ENCODE results near the gene LOXL4. TPM values are rescaled to one million over a fixed set of nuclear protein-coding genes. Genes with fewer than 3 reads are reported as not detected.

LOXL4 gene
- total RNA-seq, 1 donor from 2014 or later, result 0.92 TPM

DNA sequence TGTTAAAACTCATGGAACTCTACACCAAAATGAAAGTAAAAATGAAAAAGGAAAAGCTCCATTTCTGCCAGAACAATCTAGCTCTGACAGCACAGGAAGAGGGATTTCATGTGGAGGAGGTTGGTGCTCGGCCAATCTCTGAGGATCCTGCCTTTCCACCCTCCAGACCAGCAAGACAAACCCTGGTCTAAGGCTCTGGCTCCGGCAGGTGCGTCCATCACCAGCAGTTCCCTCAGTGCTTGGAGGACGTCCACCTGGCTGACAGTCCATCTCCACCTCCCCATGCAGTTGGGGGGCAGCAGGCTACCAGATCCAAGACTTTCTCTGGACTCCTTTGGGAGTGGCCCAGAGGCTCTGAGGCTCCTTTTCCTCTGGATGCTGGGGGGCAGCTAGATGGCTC is 25.0 kb upstream of the LOXL4 start:
- H3K27me3 Mint-ChIP-seq (ENCODE audit: insufficient read depth, low read depth), result peaks cover 5% of the 10 kb centered on the region
- H3K36me3 Mint-ChIP-seq, result no peaks in the 10 kb centered on the region

DNA sequence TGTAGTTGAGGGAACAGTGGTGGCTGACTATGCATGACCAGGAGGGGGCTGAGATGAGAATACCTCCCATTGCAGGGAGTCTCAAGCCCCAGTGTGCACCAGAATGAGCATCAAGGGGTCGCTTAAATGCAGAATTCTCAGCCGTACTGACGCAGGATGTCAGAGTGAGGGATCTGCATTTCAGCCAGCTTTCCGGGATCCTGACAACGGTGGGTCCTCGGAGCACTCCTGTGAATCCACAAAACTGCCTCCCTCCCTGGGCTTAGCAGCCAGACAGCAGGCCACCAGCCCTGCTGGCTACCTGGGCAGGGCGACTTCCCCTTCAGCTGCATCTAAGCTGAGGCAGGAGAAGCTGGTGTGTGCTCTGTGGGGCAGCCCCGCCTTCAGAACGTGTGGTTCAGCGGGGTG is 21.8 kb upstream of the LOXL4 start:
- no peak overlapping the region for H3K27ac ChIP-seq
- H3K27me3 ChIP-seq, result no peaks in the 10 kb centered on the region
- H3K4me1 ChIP-seq, result no peaks in the 10 kb centered on the region
- no peak overlapping the region for H3K4me3 ChIP-seq
- Mint-ChIP-seq H3K9me3 (no peaks in the 10 kb centered on the region), H3K27me3 (ENCODE audit: insufficient read depth, low read depth) (peaks cover 2% of the 10 kb centered on the region), H3K4me1 (no peaks in the 10 kb centered on the region), H3K36me3 (no peaks in the 10 kb centered on the region), H3K27ac (no peak overlapping the region), H3K4me3 (no peak overlapping the region)
- no peaks in the 10 kb centered on the region for H3K36me3 ChIP-seq
- no peaks in the 10 kb centered on the region for H3K79me2 ChIP-seq (ENCODE audit: low read depth)
- H3K4me2 ChIP-seq, result no peak overlapping the region
- DNase-seq (ENCODE audit: low spot score), result no peak
- no peak overlapping the region for H2AFZ ChIP-seq (replicated peaks)
- H3K9me3 ChIP-seq (ENCODE audit: low read depth), result no peaks in the 10 kb centered on the region
- no peaks in the 10 kb centered on the region for H3F3A ChIP-seq (ENCODE audit: low read depth)
- no peak overlapping the region for H3K9ac ChIP-seq
- no peak for TF ChIP-seq EZH2 (IDR thresholded peaks at IDR 0.05)
- TF ChIP-seq, protein P1, sequence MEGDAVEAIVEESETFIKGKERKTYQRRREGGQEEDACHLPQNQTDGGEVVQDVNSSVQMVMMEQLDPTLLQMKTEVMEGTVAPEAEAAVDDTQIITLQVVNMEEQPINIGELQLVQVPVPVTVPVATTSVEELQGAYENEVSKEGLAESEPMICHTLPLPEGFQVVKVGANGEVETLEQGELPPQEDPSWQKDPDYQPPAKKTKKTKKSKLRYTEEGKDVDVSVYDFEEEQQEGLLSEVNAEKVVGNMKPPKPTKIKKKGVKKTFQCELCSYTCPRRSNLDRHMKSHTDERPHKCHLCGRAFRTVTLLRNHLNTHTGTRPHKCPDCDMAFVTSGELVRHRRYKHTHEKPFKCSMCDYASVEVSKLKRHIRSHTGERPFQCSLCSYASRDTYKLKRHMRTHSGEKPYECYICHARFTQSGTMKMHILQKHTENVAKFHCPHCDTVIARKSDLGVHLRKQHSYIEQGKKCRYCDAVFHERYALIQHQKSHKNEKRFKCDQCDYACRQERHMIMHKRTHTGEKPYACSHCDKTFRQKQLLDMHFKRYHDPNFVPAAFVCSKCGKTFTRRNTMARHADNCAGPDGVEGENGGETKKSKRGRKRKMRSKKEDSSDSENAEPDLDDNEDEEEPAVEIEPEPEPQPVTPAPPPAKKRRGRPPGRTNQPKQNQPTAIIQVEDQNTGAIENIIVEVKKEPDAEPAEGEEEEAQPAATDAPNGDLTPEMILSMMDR (IDR thresholded peaks at IDR 0.05), result no peak
- no peak for TF ChIP-seq EZH2phosphoT487 (IDR thresholded peaks at IDR 0.05)
- no peaks in the 10 kb centered on the region for H4K20me1 ChIP-seq (ENCODE audit: low read depth)

More for the DNA sequence above, 25.0 kb upstream of the LOXL4 start:
- H3K9me3 Mint-ChIP-seq, result no peaks in the 10 kb centered on the region
- no peaks in the 10 kb centered on the region for H3K9me3 ChIP-seq (ENCODE audit: low read depth)
- no peaks in the 10 kb centered on the region for H3K36me3 ChIP-seq
- no peak overlapping the region for H3K27ac ChIP-seq
- no peaks in the 10 kb centered on the region for H3K79me2 ChIP-seq (ENCODE audit: low read depth)
- H3K4me2 ChIP-seq, result no peak overlapping the region
- H3F3A ChIP-seq (ENCODE audit: low read depth), result no peaks in the 10 kb centered on the region
- peaks cover 15% of the 10 kb centered on the region for H3K4me1 Mint-ChIP-seq
- TF ChIP-seq, protein P1 (IDR thresholded peaks at IDR 0.05), result no peak
- no peak for TF ChIP-seq EZH2phosphoT487 (IDR thresholded peaks at IDR 0.05)
- TF ChIP-seq EZH2 (IDR thresholded peaks at IDR 0.05), result no peak
- no peaks in the 10 kb centered on the region for H4K20me1 ChIP-seq (ENCODE audit: low read depth)
- H3K4me3 ChIP-seq, result no peak overlapping the region
- DNase-seq (ENCODE audit: low spot score), result no peak
- no peak overlapping the region for H3K9ac ChIP-seq
- no peak overlapping the region for H3K4me3 Mint-ChIP-seq
- H2AFZ ChIP-seq (replicated peaks), result no peak overlapping the region
- no peaks in the 10 kb centered on the region for H3K27me3 ChIP-seq
- H3K4me1 ChIP-seq, result peaks cover 3% of the 10 kb centered on the region
- no peak overlapping the region for H3K27ac Mint-ChIP-seq

DNA sequence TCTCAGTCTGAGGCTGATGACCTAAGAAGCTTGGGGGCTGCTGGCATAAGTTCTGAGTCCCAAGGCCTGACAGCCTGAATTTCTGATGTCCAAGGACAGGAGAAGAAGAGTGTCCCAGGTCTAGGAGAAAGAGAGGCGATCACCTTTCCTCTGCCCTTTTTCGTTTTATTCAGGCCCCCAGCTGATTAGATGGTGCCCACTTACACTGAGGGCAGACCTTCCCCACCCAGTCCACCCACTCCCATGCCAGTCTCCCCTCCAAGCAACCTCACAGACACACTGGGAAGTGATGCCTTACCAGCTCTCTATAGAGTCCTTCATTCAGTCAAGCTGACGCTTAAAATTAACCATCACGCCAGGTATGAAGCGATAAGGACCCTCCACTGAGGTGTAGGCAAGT is 19.3 kb upstream of the LOXL4 start:
- Histone ChIP-seq H3K79me2 (ENCODE audit: low read depth) (no peaks in the 10 kb centered on the region), H3K9ac (no peak overlapping the region), H3K36me3 (no peaks in the 10 kb centered on the region), H3K4me1 (no peaks in the 10 kb centered on the region), H4K20me1 (ENCODE audit: low read depth) (no peaks in the 10 kb centered on the region), H3K4me2 (no peak overlapping the region), H3F3A (ENCODE audit: low read depth) (no peaks in the 10 kb centered on the region), H3K9me3 (ENCODE audit: low read depth) (no peaks in the 10 kb centered on the region), H3K27me3 (no peaks in the 10 kb centered on the region), H3K27ac (no peak overlapping the region), H3K4me3 (no peak overlapping the region), H2AFZ (replicated peaks) (no peak overlapping the region)
- TF ChIP-seq, protein P1 (IDR thresholded peaks at IDR 0.05), result no peak
- TF ChIP-seq EZH2 (IDR thresholded peaks at IDR 0.05) (no peak), EZH2phosphoT487 (IDR thresholded peaks at IDR 0.05) (no peak)
- H3K9me3 Mint-ChIP-seq, result no peaks in the 10 kb centered on the region
- no peak overlapping the region for H3K27ac Mint-ChIP-seq
- no peaks in the 10 kb centered on the region for H3K36me3 Mint-ChIP-seq
- no peak for DNase-seq (ENCODE audit: low spot score)
- no peaks in the 10 kb centered on the region for H3K4me1 Mint-ChIP-seq
- H3K4me3 Mint-ChIP-seq, result no peak overlapping the region
- peaks cover 2% of the 10 kb centered on the region for H3K27me3 Mint-ChIP-seq (ENCODE audit: insufficient read depth, low read depth)
